Endothelial cell of umbilical vein (primary cell): ENCODE measurements around the gene PRKCB. TPM values are rescaled to one million over a fixed set of nuclear protein-coding genes. Genes with fewer than 3 reads are reported as not detected.

Experiments
- BruUV-seq: library from RNA; stranded (reverse); fragments of 400-500 nt; replicated peaks from 2 replicates; lab custom pipeline; 2021; lab: Mats Ljungman, UMichigan
- CTCF ChIA-PET: fragments of 300-600, 350-600 bp; sonication (Branson Sonifier 250); formaldehyde crosslinking; loops from one replicate; lab custom pipeline; 2021; ENCODE audit warnings: antibody characterized with exemption, inconsistent platforms; lab: Charles Lee
- POLR2A ChIA-PET: fragments of 300-600, 350-600 bp; sonication (Branson Sonifier 250); formaldehyde crosslinking; loops from one replicate; lab custom pipeline; 2021; ENCODE audit warnings: antibody characterized with exemption, inconsistent platforms; lab: Charles Lee
- DNase-seq: peaks from one replicate; pipeline ENCODE4 v3.0.0-alpha.2; 2011; ENCODE audit warnings: low read depth, low spot score
- FAIRE-seq: peaks from 2 replicates; lab custom pipeline; 2011; peaks lifted over from hg19 to GRCh38; lab: Jason Lieb, UNC
- H2AFZ ChIP-seq: 2 replicates; pipeline ENCODE4 v1.6.0; 2012; ENCODE audit warnings: low read depth, low read length, control low read depth, inconsistent platforms
- H3K27ac ChIP-seq: 2 replicates; pipeline ENCODE4 v1.5.1; 2011; ENCODE audit warnings: low read depth, mild to moderate bottlenecking, control low read depth, low read length, moderate library complexity; ENCODE audit not compliant: insufficient read depth
- H3K27me3 ChIP-seq, 2 experiments: 2 replicates each; pipeline versions ENCODE4 v1.6.0 to v1.6.1; 2011; ENCODE audit warnings: low read length in 2 of 2, mixed read lengths in 1 of 2; ENCODE audit not compliant: control insufficient read depth in 2 of 2, insufficient read depth in 2 of 2
- H3K36me3 ChIP-seq, 2 experiments: 2 replicates in 1 of 2; 3 replicates in 1 of 2; pipeline ENCODE4 v1.5.1; 2011; ENCODE audit warnings: low read length in 2 of 2, mild to moderate bottlenecking in 1 of 2, moderate library complexity in 1 of 2; ENCODE audit not compliant: control insufficient read depth in 2 of 2, insufficient read depth in 2 of 2; ENCODE audit errors: extremely low read depth in 1 of 2
- H3K4me1 ChIP-seq: 3 replicates; pipeline ENCODE4 v1.5.1; 2011; ENCODE audit warnings: mild to moderate bottlenecking, low read length; ENCODE audit not compliant: control insufficient read depth, insufficient read depth; ENCODE audit errors: extremely low read depth
- H3K4me2 ChIP-seq: 2 replicates; pipeline ENCODE4 v1.6.1; 2011; ENCODE audit warnings: low read length, control low read depth, mixed read lengths; ENCODE audit not compliant: insufficient read depth
- H3K4me3 ChIP-seq, 3 experiments: fragments of 200-600 bp in 1 of 3; sonication (generic), shearing (Covaris generic) in 1 of 3; replicated peaks in 1 of 3; 2 replicates each; pipeline ENCODE4 v1.5.1; 2011 to 2016; ENCODE audit warnings: control low read depth in 3 of 3, low read length in 3 of 3, mild to moderate bottlenecking in 2 of 3, inconsistent platforms in 1 of 3, low read depth in 1 of 3, moderate library complexity in 1 of 3; ENCODE audit not compliant: insufficient read depth in 1 of 3
- H3K79me2 ChIP-seq: 2 replicates; pipeline ENCODE4 v1.6.0; 2012; ENCODE audit warnings: low read length, inconsistent platforms; ENCODE audit not compliant: control insufficient read depth, insufficient read depth
- H3K9ac ChIP-seq: replicated peaks from 2 replicates; pipeline ENCODE3; 2011; ENCODE audit warnings: low read length, control low read depth; ENCODE audit not compliant: insufficient read depth; ENCODE audit errors: extremely low read depth
- H3K9me1 ChIP-seq: replicated peaks from 3 replicates; pipeline ENCODE4 v1.6.0; 2011; ENCODE audit warnings: mild to moderate bottlenecking, low read length; ENCODE audit not compliant: control insufficient read depth, insufficient read depth; ENCODE audit errors: extremely low read depth
- H3K9me3 ChIP-seq: replicated peaks from 2 replicates; pipeline ENCODE4 v1.5.1; 2012; ENCODE audit warnings: low read length, inconsistent platforms; ENCODE audit not compliant: control insufficient read depth, insufficient read depth
- H4K20me1 ChIP-seq: replicated peaks from 2 replicates; pipeline ENCODE3; 2011; ENCODE audit warnings: mild to moderate bottlenecking, low read length; ENCODE audit not compliant: control insufficient read depth, insufficient read depth; ENCODE audit errors: extremely low read depth
- CTCF ChIP-seq, 2 donors: IDR thresholded peaks; 1 replicate in 1 of 2; 2 replicates in 1 of 2; pipeline ENCODE4 v1.5.1; 2011; ENCODE audit warnings: low read length in 2 of 2, mild to moderate bottlenecking in 2 of 2, moderate library complexity in 2 of 2, control low read depth in 1 of 2, inconsistent platforms in 1 of 2, low read depth in 1 of 2; ENCODE audit not compliant: insufficient read depth in 1 of 2; ENCODE audit errors: extremely low read depth in 1 of 2
- EZH2 ChIP-seq: IDR thresholded peaks from 2 replicates; pipeline ENCODE4 v1.6.1; 2012; ENCODE audit warnings: borderline replicate concordance, low read depth, mild to moderate bottlenecking, moderate library complexity, low read length, inconsistent platforms; ENCODE audit not compliant: severe bottlenecking
- FOS ChIP-seq: IDR thresholded peaks from 2 replicates; pipeline ENCODE4 v1.6.1; 2011; ENCODE audit warnings: mild to moderate bottlenecking, low read length, moderate library complexity, borderline replicate concordance; ENCODE audit not compliant: insufficient read depth
- GATA2 ChIP-seq: IDR thresholded peaks from 2 replicates; pipeline ENCODE4 v1.7.0; 2011; ENCODE audit warnings: low read depth, mild to moderate bottlenecking, moderate library complexity, mixed read lengths, low read length; ENCODE audit not compliant: insufficient read length, insufficient read depth
- MYC ChIP-seq: IDR thresholded peaks from one replicate; pipeline ENCODE4 v1.6.1; 2011; ENCODE audit warnings: mild to moderate bottlenecking, low read depth, low read length
- POLR2A ChIP-seq: IDR thresholded peaks from 2 replicates; pipeline ENCODE4 v1.6.1; 2012; ENCODE audit warnings: low read depth, mild to moderate bottlenecking, control low read depth, low read length
- POLR2AphosphoS5 ChIP-seq: IDR thresholded peaks from 2 replicates; pipeline ENCODE4 v1.6.1; 2012; ENCODE audit warnings: low read depth, mild to moderate bottlenecking, control low read depth, low read length, moderate library complexity; ENCODE audit not compliant: insufficient read depth
- dilution Hi-C: fragments of 300-500 bp; cut with MboI; formaldehyde crosslinking; loops from one replicate; pipeline ENCODE4 v1.15.0; 2019; ENCODE audit warnings: low sequenced_read_pairs; ENCODE audit not compliant: extremely low pct_ligation_motif_present
- intact Hi-C: fragments of 100-400 bp; cut with micrococcal nuclease; formaldehyde crosslinking; loops from one replicate; pipeline ENCODE4 v1.10.0; 2022
- polyA plus RNA-seq, 4 experiments: library from polyadenylated mRNA; depleted of rRNA in 3 of 4; stranded (reverse) in 3 of 4; unstranded in 1 of 4; fragments of >200 nt; gene quantifications; 2 replicates each; pipeline versions ENCODE4 v1.2.1 to v1.2.3, GENCODE V29; 2011 to 2012; ENCODE audit warnings: missing spikeins in 1 of 4
- total RNA-seq: library from RNA; stranded (reverse); gene quantifications from 2 replicates; pipeline ENCODE4 v1.2.3, GENCODE V29; 2021

PRKCB gene
- total and polyA plus RNA-seq, 2 donors (not counting 3 experiments of a cell fraction or from before 2014, with no cell fraction given): 0.01 TPM; not detected in 1

GRCh38 chr16:24188751-24189318, 353.1 kb downstream of the PRKCB start:
- no TSS peak for BruUV-seq
- H3K9ac ChIP-seq: no peak overlapping the region
- dilution Hi-C loops (no loop called here), intact Hi-C loops (no loop called here)
- no peak overlapping the region for H3K27ac ChIP-seq
- no peaks in the 10 kb centered on the region for H3K27me3 ChIP-seq
- no peaks in the 10 kb centered on the region for H4K20me1 ChIP-seq
- FAIRE-seq (no peak), DNase-seq (no peak)
- TF ChIP-seq GATA2 (no peak), POLR2A (no peak), FOS (no peak), EZH2 (no peak), POLR2AphosphoS5 (no peak), MYC (no peak), CTCF (IDR thresholded peaks at IDR 0.05; ENCODE audit: extremely low read depth in 1 of 2, insufficient read depth in 1 of 2, low read depth in 1 of 2, low read length in 2 of 2) (no peak)
- H3K4me3 ChIP-seq: no peak overlapping the region
- no peaks in the 10 kb centered on the region for H3K36me3 ChIP-seq
- POLR2A ChIA-PET: no interaction called here
- H3K9me3 ChIP-seq: no peaks in the 10 kb centered on the region
- H3K4me1 ChIP-seq: no peaks in the 10 kb centered on the region
- no peaks in the 10 kb centered on the region for H3K9me1 ChIP-seq
- H3K79me2 ChIP-seq: no peaks in the 10 kb centered on the region
- CTCF ChIA-PET: interaction anchor here (1.0 to 2.4 kb wide), 4 partner anchors 19 to 118 kb away, joined by 3 to 7 read pairs (median 6); no protein-coding TSS in a partner anchor
- no peak overlapping the region for H2AFZ ChIP-seq
- H3K4me2 ChIP-seq: no peak overlapping the region
